ENCODE data around the gene RBM10. TPM values are rescaled to one million over a fixed set of nuclear protein-coding genes. Genes with fewer than 3 reads are reported as not detected.

Gene RBM10
- total and polyA plus RNA-seq, 2 of the 13 experiments (the other 11 are each of a cell fraction or from before 2014, with no cell fraction given): 15.9 to 43.1 TPM

DNA sequence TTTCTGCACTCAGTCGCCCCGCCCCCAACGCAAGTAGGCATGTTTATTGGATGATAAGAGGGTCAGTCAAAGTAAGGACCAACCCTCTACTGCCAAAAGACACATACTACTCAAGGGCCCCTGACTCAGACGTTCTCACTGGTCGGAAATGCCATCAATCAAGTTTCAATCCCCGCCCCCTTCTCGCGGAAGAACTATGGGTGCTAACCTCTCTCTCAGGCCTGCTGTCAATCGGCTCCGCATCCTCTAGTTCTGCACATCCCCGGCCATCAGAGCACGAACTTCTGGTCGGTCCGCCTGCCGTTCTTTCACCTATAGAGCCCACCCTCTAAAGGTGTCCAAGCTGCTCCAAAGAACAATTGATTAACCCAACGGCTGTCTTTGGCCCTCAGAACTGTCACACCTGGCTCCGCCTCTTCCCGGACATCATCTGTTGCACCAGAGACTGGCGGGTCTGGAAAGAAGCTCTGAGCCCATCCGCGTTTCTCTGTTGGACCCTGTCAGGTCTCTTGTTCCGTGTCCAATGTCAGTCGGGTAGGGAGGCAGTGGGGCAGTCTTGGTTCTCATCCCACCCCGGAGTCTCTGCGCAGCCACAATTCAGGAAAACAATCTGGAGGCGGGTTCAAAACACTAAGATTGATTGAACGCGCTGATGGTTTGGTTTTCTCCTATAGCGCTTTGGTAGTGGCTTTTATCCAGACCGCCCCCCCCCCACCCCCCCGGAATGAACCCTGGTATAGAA, 15.7 kb upstream of the RBM10 start (continued):
- TF ChIP-seq YEATS4 (CRISPR knock-in tag; IDR thresholded peaks at IDR 0.05; ENCODE audit: borderline replicate concordance) (no peak), ZNF570 (CRISPR knock-in tag; IDR thresholded peaks at IDR 0.05; ENCODE audit: borderline replicate concordance) (no peak), ELF3 (CRISPR knock-in tag; IDR thresholded peaks at IDR 0.05) (0 out of 2 replicates have a peak, but pooled peaks have one; percentile 33), ZIK1 (CRISPR knock-in tag; IDR thresholded peaks at IDR 0.05; ENCODE audit: borderline replicate concordance, low read depth) (no peak), ZFX (CRISPR knock-in tag; IDR thresholded peaks at IDR 0.05; ENCODE audit: low read depth) (peak; percentile 86), EED (CRISPR knock-in tag; IDR thresholded peaks at IDR 0.05) (no peak), JUND (CRISPR knock-in tag; IDR thresholded peaks at IDR 0.05) (no peak), RELA (CRISPR knock-in tag; IDR thresholded peaks at IDR 0.05) (no peak), ZNF24 (IDR thresholded peaks at IDR 0.05) (no peak), ZNF138 (CRISPR knock-in tag; IDR thresholded peaks at IDR 0.05; ENCODE audit: low read depth) (no peak), SP4 (CRISPR knock-in tag; IDR thresholded peaks at IDR 0.05) (peak; percentile 87), SMYD3 (CRISPR knock-in tag; IDR thresholded peaks at IDR 0.05) (no peak)
- TF ChIP-seq, protein P1, sequence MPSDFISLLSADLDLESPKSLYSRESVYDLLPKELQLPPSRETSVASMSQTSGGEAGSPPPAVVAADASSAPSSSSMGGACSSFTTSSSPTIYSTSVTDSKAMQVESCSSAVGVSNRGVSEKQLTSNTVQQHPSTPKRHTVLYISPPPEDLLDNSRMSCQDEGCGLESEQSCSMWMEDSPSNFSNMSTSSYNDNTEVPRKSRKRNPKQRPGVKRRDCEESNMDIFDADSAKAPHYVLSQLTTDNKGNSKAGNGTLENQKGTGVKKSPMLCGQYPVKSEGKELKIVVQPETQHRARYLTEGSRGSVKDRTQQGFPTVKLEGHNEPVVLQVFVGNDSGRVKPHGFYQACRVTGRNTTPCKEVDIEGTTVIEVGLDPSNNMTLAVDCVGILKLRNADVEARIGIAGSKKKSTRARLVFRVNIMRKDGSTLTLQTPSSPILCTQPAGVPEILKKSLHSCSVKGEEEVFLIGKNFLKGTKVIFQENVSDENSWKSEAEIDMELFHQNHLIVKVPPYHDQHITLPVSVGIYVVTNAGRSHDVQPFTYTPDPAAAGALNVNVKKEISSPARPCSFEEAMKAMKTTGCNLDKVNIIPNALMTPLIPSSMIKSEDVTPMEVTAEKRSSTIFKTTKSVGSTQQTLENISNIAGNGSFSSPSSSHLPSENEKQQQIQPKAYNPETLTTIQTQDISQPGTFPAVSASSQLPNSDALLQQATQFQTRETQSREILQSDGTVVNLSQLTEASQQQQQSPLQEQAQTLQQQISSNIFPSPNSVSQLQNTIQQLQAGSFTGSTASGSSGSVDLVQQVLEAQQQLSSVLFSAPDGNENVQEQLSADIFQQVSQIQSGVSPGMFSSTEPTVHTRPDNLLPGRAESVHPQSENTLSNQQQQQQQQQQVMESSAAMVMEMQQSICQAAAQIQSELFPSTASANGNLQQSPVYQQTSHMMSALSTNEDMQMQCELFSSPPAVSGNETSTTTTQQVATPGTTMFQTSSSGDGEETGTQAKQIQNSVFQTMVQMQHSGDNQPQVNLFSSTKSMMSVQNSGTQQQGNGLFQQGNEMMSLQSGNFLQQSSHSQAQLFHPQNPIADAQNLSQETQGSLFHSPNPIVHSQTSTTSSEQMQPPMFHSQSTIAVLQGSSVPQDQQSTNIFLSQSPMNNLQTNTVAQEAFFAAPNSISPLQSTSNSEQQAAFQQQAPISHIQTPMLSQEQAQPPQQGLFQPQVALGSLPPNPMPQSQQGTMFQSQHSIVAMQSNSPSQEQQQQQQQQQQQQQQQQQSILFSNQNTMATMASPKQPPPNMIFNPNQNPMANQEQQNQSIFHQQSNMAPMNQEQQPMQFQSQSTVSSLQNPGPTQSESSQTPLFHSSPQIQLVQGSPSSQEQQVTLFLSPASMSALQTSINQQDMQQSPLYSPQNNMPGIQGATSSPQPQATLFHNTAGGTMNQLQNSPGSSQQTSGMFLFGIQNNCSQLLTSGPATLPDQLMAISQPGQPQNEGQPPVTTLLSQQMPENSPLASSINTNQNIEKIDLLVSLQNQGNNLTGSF (CRISPR knock-in tag; IDR thresholded peaks at IDR 0.05): no peak
- TF ChIP-seq, protein P2, sequence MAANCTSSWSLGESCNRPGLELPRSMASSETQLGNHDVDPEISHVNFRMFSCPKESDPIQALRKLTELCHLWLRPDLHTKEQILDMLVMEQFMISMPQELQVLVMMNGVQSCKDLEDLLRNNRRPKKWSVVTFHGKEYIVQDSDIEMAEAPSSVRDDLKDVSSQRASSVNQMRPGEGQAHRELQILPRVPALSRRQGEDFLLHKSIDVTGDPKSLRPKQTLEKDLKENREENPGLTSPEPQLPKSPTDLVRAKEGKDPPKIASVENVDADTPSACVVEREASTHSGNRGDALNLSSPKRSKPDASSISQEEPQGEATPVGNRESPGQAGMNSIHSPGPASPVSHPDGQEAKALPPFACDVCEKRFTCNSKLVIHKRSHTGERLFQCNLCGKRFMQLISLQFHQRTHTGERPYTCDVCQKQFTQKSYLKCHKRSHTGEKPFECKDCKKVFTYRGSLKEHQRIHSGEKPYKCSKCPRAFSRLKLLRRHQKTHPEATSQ (CRISPR knock-in tag; IDR thresholded peaks at IDR 0.05; ENCODE audit: borderline replicate concordance): no peak
- TF ChIP-seq, protein P3, sequence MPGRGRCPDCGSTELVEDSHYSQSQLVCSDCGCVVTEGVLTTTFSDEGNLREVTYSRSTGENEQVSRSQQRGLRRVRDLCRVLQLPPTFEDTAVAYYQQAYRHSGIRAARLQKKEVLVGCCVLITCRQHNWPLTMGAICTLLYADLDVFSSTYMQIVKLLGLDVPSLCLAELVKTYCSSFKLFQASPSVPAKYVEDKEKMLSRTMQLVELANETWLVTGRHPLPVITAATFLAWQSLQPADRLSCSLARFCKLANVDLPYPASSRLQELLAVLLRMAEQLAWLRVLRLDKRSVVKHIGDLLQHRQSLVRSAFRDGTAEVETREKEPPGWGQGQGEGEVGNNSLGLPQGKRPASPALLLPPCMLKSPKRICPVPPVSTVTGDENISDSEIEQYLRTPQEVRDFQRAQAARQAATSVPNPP (CRISPR knock-in tag; IDR thresholded peaks at IDR 0.05): no peak
- TF ChIP-seq, protein P4, sequence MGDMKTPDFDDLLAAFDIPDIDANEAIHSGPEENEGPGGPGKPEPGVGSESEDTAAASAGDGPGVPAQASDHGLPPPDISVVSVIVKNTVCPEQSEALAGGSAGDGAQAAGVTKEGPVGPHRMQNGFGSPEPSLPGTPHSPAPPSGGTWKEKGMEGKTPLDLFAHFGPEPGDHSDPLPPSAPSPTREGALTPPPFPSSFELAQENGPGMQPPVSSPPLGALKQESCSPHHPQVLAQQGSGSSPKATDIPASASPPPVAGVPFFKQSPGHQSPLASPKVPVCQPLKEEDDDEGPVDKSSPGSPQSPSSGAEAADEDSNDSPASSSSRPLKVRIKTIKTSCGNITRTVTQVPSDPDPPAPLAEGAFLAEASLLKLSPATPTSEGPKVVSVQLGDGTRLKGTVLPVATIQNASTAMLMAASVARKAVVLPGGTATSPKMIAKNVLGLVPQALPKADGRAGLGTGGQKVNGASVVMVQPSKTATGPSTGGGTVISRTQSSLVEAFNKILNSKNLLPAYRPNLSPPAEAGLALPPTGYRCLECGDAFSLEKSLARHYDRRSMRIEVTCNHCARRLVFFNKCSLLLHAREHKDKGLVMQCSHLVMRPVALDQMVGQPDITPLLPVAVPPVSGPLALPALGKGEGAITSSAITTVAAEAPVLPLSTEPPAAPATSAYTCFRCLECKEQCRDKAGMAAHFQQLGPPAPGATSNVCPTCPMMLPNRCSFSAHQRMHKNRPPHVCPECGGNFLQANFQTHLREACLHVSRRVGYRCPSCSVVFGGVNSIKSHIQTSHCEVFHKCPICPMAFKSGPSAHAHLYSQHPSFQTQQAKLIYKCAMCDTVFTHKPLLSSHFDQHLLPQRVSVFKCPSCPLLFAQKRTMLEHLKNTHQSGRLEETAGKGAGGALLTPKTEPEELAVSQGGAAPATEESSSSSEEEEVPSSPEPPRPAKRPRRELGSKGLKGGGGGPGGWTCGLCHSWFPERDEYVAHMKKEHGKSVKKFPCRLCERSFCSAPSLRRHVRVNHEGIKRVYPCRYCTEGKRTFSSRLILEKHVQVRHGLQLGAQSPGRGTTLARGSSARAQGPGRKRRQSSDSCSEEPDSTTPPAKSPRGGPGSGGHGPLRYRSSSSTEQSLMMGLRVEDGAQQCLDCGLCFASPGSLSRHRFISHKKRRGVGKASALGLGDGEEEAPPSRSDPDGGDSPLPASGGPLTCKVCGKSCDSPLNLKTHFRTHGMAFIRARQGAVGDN (CRISPR knock-in tag; IDR thresholded peaks at IDR 0.05): peak; percentile 48

Data from HepG2 (cell line).